Liver (tissue), 9 donors: ENCODE data around the gene MRPS14. TPM values are rescaled to one million over a fixed set of nuclear protein-coding genes. Genes with fewer than 3 reads are reported as not detected.

Experiments used
- DNase-seq: peaks from one replicate; pipeline ENCODE4 v3.0.0-alpha.2; 2017; ENCODE audit warnings: low spot score
- H3K27ac ChIP-seq, 2 donors: one replicate each; pipeline ENCODE4 v1.7.0; 2013; ENCODE audit warnings: inconsistent platforms in 2 of 2, low read length in 2 of 2, control low read depth in 1 of 2, low read depth in 1 of 2, mild to moderate bottlenecking in 1 of 2
- H3K27me3 ChIP-seq, 4 donors: one replicate each; pipeline versions ENCODE4 v1.6.1 to v1.7.0; 2013; ENCODE audit warnings: low read length in 3 of 4, inconsistent platforms in 1 of 4, mild to moderate bottlenecking in 1 of 4, moderate library complexity in 1 of 4; ENCODE audit not compliant: control insufficient read depth in 4 of 4, insufficient read depth in 4 of 4
- H3K36me3 ChIP-seq, 4 donors: one replicate each; pipeline versions ENCODE4 v1.6.1 to v1.7.0; 2013; ENCODE audit warnings: low read length in 3 of 4, mild to moderate bottlenecking in 3 of 4, low read depth in 1 of 4, moderate library complexity in 1 of 4; ENCODE audit not compliant: control insufficient read depth in 4 of 4, insufficient read depth in 3 of 4
- H3K4me1 ChIP-seq, 4 donors: one replicate each; pipeline versions ENCODE4 v1.6.1 to v1.7.0; 2013; ENCODE audit warnings: low read length in 3 of 4, mild to moderate bottlenecking in 3 of 4, moderate library complexity in 1 of 4; ENCODE audit not compliant: control insufficient read depth in 4 of 4, insufficient read depth in 4 of 4
- H3K4me3 ChIP-seq, 3 donors: one replicate each; pipeline versions ENCODE4 v1.6.1 to v1.7.0; 2013; ENCODE audit warnings: low read length in 3 of 3, control low read depth in 1 of 3, low read depth in 1 of 3, mild to moderate bottlenecking in 1 of 3
- H3K9ac ChIP-seq, 2 donors: one replicate each; pipeline ENCODE4 v1.7.0; 2013; ENCODE audit warnings: low read length in 2 of 2, mild to moderate bottlenecking in 2 of 2, moderate library complexity in 2 of 2, control low read depth in 1 of 2, low read depth in 1 of 2
- H3K9me3 ChIP-seq, 4 donors: one replicate each; pipeline versions ENCODE4 v1.6.1 to v1.7.0; 2013; ENCODE audit warnings: low read length in 3 of 4; ENCODE audit not compliant: control insufficient read depth in 4 of 4
- ATF3 ChIP-seq: IDR thresholded peaks from 2 replicates; pipeline ENCODE4 v1.6.1; 2016; ENCODE audit warnings: antibody characterized with exemption
- CTCF ChIP-seq: fragments of 150-350 bp; IDR thresholded peaks from 2 replicates; pipeline ENCODE4 v1.5.1; 2017; ENCODE audit warnings: improper control_type of control experiment, low read depth, low read length; ENCODE audit not compliant: missing input control
- EGR1 ChIP-seq, 2 donors: IDR thresholded peaks; 2 replicates each; pipeline ENCODE4 v1.6.1; 2016 to 2018; ENCODE audit warnings: antibody characterized with exemption in 2 of 2, low read depth in 2 of 2
- FOXA1 ChIP-seq: IDR thresholded peaks from 2 replicates; pipeline ENCODE4 v1.6.1; 2016; ENCODE audit warnings: antibody characterized with exemption
- FOXA2 ChIP-seq: IDR thresholded peaks from 2 replicates; pipeline ENCODE4 v1.6.1; 2016; ENCODE audit warnings: antibody characterized with exemption
- HNF4G ChIP-seq: IDR thresholded peaks from 2 replicates; pipeline ENCODE4 v1.6.1; 2016; ENCODE audit warnings: antibody characterized with exemption
- MAX ChIP-seq: IDR thresholded peaks from 2 replicates; pipeline ENCODE4 v1.6.1; 2016; ENCODE audit warnings: antibody characterized with exemption
- NR2F2 ChIP-seq: IDR thresholded peaks from 2 replicates; pipeline ENCODE4 v1.6.1; 2016; ENCODE audit warnings: antibody characterized with exemption
- RAD21 ChIP-seq, 2 donors: IDR thresholded peaks; 2 replicates each; pipeline ENCODE4 v1.6.1; 2016; ENCODE audit warnings: antibody characterized with exemption in 2 of 2, mild to moderate bottlenecking in 2 of 2
- RXRA ChIP-seq, 2 donors: IDR thresholded peaks; 2 replicates each; pipeline ENCODE4 v1.6.1; 2017 to 2018; ENCODE audit warnings: antibody characterized with exemption in 2 of 2, mild to moderate bottlenecking in 1 of 2
- SP1 ChIP-seq: IDR thresholded peaks from 2 replicates; pipeline ENCODE4 v1.6.1; 2018; ENCODE audit warnings: antibody characterized with exemption, mild to moderate bottlenecking
- TAF1 ChIP-seq: conservative IDR thresholded peaks from 2 replicates; pipeline ENCODE4 v1.6.1; 2016; ENCODE audit warnings: antibody characterized with exemption, mild to moderate bottlenecking
- YY1 ChIP-seq: IDR thresholded peaks from 2 replicates; pipeline ENCODE4 v1.6.1; 2016; ENCODE audit warnings: antibody characterized with exemption, mild to moderate bottlenecking
- WGBS: extraction: QIAGEN DNeasy Blood & Tissue Kit; methylation state at CpG from one replicate; pipeline ENCODE4 v1.1.7; 2013; 5-methylcytosine and 5-hydroxymethylcytosine counted together
- polyA plus RNA-seq, 2 donors: library from polyadenylated mRNA; stranded (reverse) in 1 of 2; unstranded in 1 of 2; fragments of 200-250 nt in 1 of 2; fragments of >200 nt in 1 of 2; fragmentation: Nextera tagmentation in 1 of 2; extraction: Ambion mirVana in 1 of 2; gene quantifications; one replicate each; pipeline versions ENCODE4 v1.2.1 to v1.2.3, GENCODE V29; 2013 to 2015
- total RNA-seq, 2 donors: library from RNA; depleted of rRNA; stranded (reverse); fragments of >200 nt; gene quantifications; one replicate each; pipeline ENCODE4 v1.2.3, GENCODE V29; 2014
- TF ChIP-seq, protein P1 (sequence below): IDR thresholded peaks from 2 replicates; pipeline ENCODE4 v1.6.1; 2016; ENCODE audit warnings: antibody characterized with exemption, mild to moderate bottlenecking
- TF ChIP-seq, protein P2 (sequence below): IDR thresholded peaks from 2 replicates; pipeline ENCODE4 v1.6.1; 2016; ENCODE audit warnings: antibody characterized with exemption
- donor health status: healthy.
- donor health status: healthy.
- donor health status: healthy.
- donor health status: healthy.
- donor health status: healthy.

The MRPS14 gene
- total and polyA plus RNA-seq, 4 donors = 14.9 to 41.4 (median 22.4) TPM

DNA sequence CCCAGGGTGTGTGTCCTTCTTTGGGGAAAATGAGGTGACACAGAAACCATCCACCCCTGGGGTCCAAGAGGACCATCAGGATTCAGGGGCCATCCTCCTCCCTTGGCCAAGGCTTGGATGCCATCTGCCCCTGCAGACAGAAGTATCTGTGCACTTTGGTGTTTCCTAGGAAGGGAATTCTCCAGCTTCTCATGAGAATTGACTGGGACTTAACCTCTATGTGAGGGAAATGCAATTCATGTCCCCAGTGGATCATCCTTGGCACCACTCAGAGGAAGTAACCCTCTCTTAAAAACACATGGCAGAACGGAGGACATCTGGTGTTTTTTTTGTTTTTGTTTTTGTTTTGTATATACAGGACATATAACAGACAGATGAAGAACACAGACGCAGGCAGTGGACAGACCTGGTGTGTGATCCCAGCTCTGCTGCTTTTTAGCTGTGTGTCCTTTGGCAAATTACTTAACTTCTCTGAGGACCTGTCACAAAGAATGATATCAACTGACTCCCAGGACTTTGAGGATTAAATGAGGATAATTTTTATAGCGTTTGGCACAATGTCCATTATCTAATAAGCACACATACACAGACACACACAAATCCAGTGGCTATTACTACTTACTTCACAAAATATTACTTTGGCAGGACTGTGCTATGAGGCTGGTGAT lies 48.2 kb upstream of the MRPS14 start:
- H3K27me3 ChIP-seq = no peaks in the 10 kb centered on the region
- 81% methylated on average over 3 of the region's 3 CpGs for WGBS
- H3K9ac ChIP-seq = no peak overlapping the region
- H3K27ac ChIP-seq = no peak overlapping the region
- no peak for TF ChIP-seq RAD21 (IDR thresholded peaks at IDR 0.05)
- no peak overlapping the region for H3K4me3 ChIP-seq
- no peaks in the 10 kb centered on the region for H3K9me3 ChIP-seq
- DNase-seq = no peak
- no peaks in the 10 kb centered on the region for H3K36me3 ChIP-seq
- H3K4me1 ChIP-seq = peaks cover 0 to 4% (median 0%) of the 10 kb centered on the region in 4 donors

GRCh38 chr1:175070818-175071217 lies 47.6 kb upstream of the MRPS14 start:
- Histone ChIP-seq H3K27me3 (no peaks in the 10 kb centered on the region), H3K4me3 (no peak overlapping the region), H3K9me3 (no peaks in the 10 kb centered on the region), H3K4me1 (peaks cover 0 to 4% (median 0%) of the 10 kb centered on the region in 4 donors), H3K27ac (no peak overlapping the region), H3K36me3 (no peaks in the 10 kb centered on the region), H3K9ac (no peak overlapping the region)
- no peak for TF ChIP-seq FOXA1
- no peak for TF ChIP-seq CTCF
- TF ChIP-seq FOXA2 = no peak
- no peak for TF ChIP-seq EGR1 (IDR thresholded peaks at IDR 0.05; ENCODE audit: low read depth in 2 of 2)
- TF ChIP-seq, protein P1, sequence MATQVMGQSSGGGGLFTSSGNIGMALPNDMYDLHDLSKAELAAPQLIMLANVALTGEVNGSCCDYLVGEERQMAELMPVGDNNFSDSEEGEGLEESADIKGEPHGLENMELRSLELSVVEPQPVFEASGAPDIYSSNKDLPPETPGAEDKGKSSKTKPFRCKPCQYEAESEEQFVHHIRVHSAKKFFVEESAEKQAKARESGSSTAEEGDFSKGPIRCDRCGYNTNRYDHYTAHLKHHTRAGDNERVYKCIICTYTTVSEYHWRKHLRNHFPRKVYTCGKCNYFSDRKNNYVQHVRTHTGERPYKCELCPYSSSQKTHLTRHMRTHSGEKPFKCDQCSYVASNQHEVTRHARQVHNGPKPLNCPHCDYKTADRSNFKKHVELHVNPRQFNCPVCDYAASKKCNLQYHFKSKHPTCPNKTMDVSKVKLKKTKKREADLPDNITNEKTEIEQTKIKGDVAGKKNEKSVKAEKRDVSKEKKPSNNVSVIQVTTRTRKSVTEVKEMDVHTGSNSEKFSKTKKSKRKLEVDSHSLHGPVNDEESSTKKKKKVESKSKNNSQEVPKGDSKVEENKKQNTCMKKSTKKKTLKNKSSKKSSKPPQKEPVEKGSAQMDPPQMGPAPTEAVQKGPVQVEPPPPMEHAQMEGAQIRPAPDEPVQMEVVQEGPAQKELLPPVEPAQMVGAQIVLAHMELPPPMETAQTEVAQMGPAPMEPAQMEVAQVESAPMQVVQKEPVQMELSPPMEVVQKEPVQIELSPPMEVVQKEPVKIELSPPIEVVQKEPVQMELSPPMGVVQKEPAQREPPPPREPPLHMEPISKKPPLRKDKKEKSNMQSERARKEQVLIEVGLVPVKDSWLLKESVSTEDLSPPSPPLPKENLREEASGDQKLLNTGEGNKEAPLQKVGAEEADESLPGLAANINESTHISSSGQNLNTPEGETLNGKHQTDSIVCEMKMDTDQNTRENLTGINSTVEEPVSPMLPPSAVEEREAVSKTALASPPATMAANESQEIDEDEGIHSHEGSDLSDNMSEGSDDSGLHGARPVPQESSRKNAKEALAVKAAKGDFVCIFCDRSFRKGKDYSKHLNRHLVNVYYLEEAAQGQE = no peak
- TF ChIP-seq NR2F2 = no peak
- DNase-seq = no peak

GRCh38 chr1:175067362-175068106 lies 44.3 kb upstream of the MRPS14 start, which contains the start of gene TNN:
TNN (plus strand) TSS chr1:175067833; CDS start chr1:175077419, 9,586 bp downstream.
- no peak for DNase-seq
- H3K4me3 ChIP-seq = no peak within 1 kb of the TSS
- WGBS = 73% methylated on average over 9 of the region's 9 CpGs
- H3K27ac ChIP-seq = no peak within 1 kb of the TSS
- no peaks in the 10 kb centered on the region for H3K36me3 ChIP-seq
- H3K9me3 ChIP-seq = no peaks in the 10 kb centered on the region
- H3K27me3 ChIP-seq = no peaks in the 10 kb centered on the region
- peaks cover 0 to 3% (median 0%) of the 10 kb centered on the region in 4 donors for H3K4me1 ChIP-seq
- H3K9ac ChIP-seq = no peak within 1 kb of the TSS
- TF ChIP-seq MAX (no peak), TAF1 (no peak), ATF3 (no peak), YY1 (no peak), EGR1 (IDR thresholded peaks at IDR 0.05; ENCODE audit: low read depth in 2 of 2) (no peak), SP1 (no peak), RAD21 (IDR thresholded peaks at IDR 0.05) (no peak), HNF4G (no peak), RXRA (IDR thresholded peaks at IDR 0.05) (no peak)
- TF ChIP-seq, protein P2, sequence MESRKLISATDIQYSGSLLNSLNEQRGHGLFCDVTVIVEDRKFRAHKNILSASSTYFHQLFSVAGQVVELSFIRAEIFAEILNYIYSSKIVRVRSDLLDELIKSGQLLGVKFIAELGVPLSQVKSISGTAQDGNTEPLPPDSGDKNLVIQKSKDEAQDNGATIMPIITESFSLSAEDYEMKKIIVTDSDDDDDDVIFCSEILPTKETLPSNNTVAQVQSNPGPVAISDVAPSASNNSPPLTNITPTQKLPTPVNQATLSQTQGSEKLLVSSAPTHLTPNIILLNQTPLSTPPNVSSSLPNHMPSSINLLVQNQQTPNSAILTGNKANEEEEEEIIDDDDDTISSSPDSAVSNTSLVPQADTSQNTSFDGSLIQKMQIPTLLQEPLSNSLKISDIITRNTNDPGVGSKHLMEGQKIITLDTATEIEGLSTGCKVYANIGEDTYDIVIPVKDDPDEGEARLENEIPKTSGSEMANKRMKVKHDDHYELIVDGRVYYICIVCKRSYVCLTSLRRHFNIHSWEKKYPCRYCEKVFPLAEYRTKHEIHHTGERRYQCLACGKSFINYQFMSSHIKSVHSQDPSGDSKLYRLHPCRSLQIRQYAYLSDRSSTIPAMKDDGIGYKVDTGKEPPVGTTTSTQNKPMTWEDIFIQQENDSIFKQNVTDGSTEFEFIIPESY = no peak
- TF ChIP-seq, protein P1 = no peak
